Measurements from ENCODE around the gene ABHD16A. TPM values are rescaled to one million over a fixed set of nuclear protein-coding genes. Genes with fewer than 3 reads are reported as not detected.

The ABHD16A gene
- total RNA-seq, 2 experiments from 2014 or later = 28.6 to 32.7 TPM

- ChIA-PET CTCF (ENCODE audit: unreplicated experiment) (no interaction called here), POLR2A (no interaction called here)
- H3K36me3 ChIP-seq (ENCODE audit: insufficient read depth, low read length) = no peaks in the 10 kb centered on the region
- no peak overlapping the region for H2AFZ ChIP-seq (ENCODE audit: low read length)
- H3K27ac ChIP-seq (ENCODE audit: low read depth, low read length, poor library complexity, severe bottlenecking) = no peak overlapping the region
- H3K4me2 ChIP-seq (ENCODE audit: low read length) = no peak overlapping the region
- BruUV-seq (replicated peaks) = no TSS peak
- H3K79me2 ChIP-seq (ENCODE audit: insufficient read depth, low read depth, low read length) = no peaks in the 10 kb centered on the region
- DNase-seq (ENCODE audit: low spot score) = no peak
- no peaks in the 10 kb centered on the region for H4K20me1 ChIP-seq (ENCODE audit: insufficient read depth, low read length)
- H3K4me3 ChIP-seq (ENCODE audit: low read depth, low read length, poor library complexity, severe bottlenecking) = no peak overlapping the region
- H3K9me3 ChIP-seq (ENCODE audit: low read length) = no peaks in the 10 kb centered on the region
- no peaks in the 10 kb centered on the region for H3K4me1 ChIP-seq (ENCODE audit: insufficient read depth, low read length, poor library complexity, severe bottlenecking)
- intact Hi-C loops (cut with micrococcal nuclease; ENCODE audit: unreplicated experiment) = no loop called here
- H3K9me2 ChIP-seq (ENCODE audit: insufficient read depth, low read length) = no peaks in the 10 kb centered on the region
- no peak for TF ChIP-seq CTCF (conservative IDR thresholded peaks at IDR 0.05; ENCODE audit: low read length)
- TF ChIP-seq EZH2phosphoT487 (IDR thresholded peaks at IDR 0.05; ENCODE audit: borderline replicate concordance, low read depth, low read length) = no peak
Measured at GRCh38 chr6:31719001-31719400, 15.9 kb upstream of the ABHD16A start.

DNA sequence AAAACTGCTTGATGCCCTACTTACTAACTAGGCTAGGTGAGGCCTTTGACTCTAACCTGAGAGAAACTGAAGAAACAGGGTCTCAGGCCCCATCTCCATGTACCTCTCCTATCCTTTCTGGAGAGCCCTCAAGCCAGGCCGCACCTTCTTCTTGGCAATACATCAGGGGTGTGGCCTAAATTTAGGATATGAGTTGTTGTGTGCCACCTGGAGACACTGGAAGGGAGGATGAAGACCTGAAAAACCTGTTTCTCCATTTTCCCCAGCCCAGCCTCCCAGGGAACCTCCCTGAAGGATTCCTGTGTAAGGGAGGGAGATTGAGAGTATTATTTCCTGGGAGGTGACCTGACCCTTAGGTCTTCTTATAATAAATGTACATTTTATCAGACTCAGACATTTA, 15.1 kb upstream of the ABHD16A start:
- Histone ChIP-seq H3K4me2 (ENCODE audit: low read length) (no peak overlapping the region), H2AFZ (ENCODE audit: low read length) (no peak overlapping the region), H3K27ac (ENCODE audit: low read depth, low read length, poor library complexity, severe bottlenecking) (no peak overlapping the region), H3K9me3 (ENCODE audit: low read length) (no peaks in the 10 kb centered on the region), H3K36me3 (ENCODE audit: insufficient read depth, low read length) (no peaks in the 10 kb centered on the region), H3K4me3 (ENCODE audit: low read depth, low read length, poor library complexity, severe bottlenecking) (no peak overlapping the region), H3K4me1 (ENCODE audit: insufficient read depth, low read length, poor library complexity, severe bottlenecking) (no peaks in the 10 kb centered on the region), H3K79me2 (ENCODE audit: insufficient read depth, low read depth, low read length) (no peaks in the 10 kb centered on the region), H4K20me1 (ENCODE audit: insufficient read depth, low read length) (no peaks in the 10 kb centered on the region), H3K9me2 (ENCODE audit: insufficient read depth, low read length) (no peaks in the 10 kb centered on the region)
- no peak for DNase-seq (ENCODE audit: low spot score)
- TF ChIP-seq CTCF (conservative IDR thresholded peaks at IDR 0.05; ENCODE audit: low read length) = no peak
- TF ChIP-seq EZH2phosphoT487 (IDR thresholded peaks at IDR 0.05; ENCODE audit: borderline replicate concordance, low read depth, low read length) = no peak
- POLR2A ChIA-PET = no interaction called here
- intact Hi-C loops (cut with micrococcal nuclease; ENCODE audit: unreplicated experiment) = no loop called here
- CTCF ChIA-PET (ENCODE audit: unreplicated experiment) = no interaction called here
- BruUV-seq (replicated peaks) = no TSS peak

DNA sequence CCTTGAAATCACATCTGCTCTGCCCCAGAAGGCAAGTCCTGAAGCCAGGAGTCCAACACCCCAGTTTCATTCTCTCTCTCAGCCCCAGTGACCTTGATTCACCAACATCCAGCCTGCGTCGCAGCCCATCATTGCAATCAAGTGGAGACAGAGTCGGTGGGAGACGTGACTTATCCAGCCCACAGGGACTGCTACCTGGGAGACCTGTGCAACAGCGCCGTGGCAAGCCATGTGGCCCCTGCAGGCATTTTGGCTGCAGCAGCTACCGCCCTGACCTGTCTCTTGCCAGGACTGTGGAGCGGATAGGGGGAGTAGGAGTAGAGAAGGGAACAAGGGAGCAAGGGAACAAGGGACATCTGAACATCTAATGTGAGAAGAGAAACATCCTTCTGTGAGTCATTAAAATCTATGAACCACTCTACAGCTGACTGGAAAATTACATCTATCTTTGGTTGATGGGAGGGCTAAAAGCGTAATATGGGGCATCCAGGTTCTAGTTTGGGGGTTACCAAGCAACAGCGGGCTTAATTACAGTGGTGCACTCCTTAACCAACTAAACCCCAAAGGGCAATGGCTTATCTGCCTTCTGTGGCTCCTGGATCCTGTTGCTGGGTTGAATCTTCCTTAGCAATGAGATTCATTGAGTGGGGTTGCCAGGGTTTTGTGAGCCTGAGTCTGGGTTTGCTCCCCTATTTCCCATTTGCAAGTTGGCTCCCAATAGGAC, 14.5 kb upstream of the ABHD16A start:
- POLR2A ChIA-PET = no interaction called here
- TF ChIP-seq EZH2phosphoT487 (IDR thresholded peaks at IDR 0.05; ENCODE audit: borderline replicate concordance, low read depth, low read length) = no peak
- no peak for TF ChIP-seq CTCF (conservative IDR thresholded peaks at IDR 0.05; ENCODE audit: low read length)
- Histone ChIP-seq H3K9me3 (ENCODE audit: low read length) (no peaks in the 10 kb centered on the region), H3K79me2 (ENCODE audit: insufficient read depth, low read depth, low read length) (no peaks in the 10 kb centered on the region), H3K4me1 (ENCODE audit: insufficient read depth, low read length, poor library complexity, severe bottlenecking) (no peaks in the 10 kb centered on the region), H3K36me3 (ENCODE audit: insufficient read depth, low read length) (no peaks in the 10 kb centered on the region), H2AFZ (ENCODE audit: low read length) (no peak overlapping the region), H3K9me2 (ENCODE audit: insufficient read depth, low read length) (no peaks in the 10 kb centered on the region), H3K4me3 (ENCODE audit: low read depth, low read length, poor library complexity, severe bottlenecking) (no peak overlapping the region), H3K4me2 (ENCODE audit: low read length) (no peak overlapping the region), H3K27ac (ENCODE audit: low read depth, low read length, poor library complexity, severe bottlenecking) (no peak overlapping the region), H4K20me1 (ENCODE audit: insufficient read depth, low read length) (no peaks in the 10 kb centered on the region)
- CTCF ChIA-PET (ENCODE audit: unreplicated experiment) = no interaction called here
- DNase-seq (ENCODE audit: low spot score) = no peak
- no TSS peak for BruUV-seq (replicated peaks)
- intact Hi-C loops (cut with micrococcal nuclease; ENCODE audit: unreplicated experiment) = no loop called here

All from OCI-LY7 (cell line).